ENCODE results near the gene IGSF3.

IGSF3 gene

DNA sequence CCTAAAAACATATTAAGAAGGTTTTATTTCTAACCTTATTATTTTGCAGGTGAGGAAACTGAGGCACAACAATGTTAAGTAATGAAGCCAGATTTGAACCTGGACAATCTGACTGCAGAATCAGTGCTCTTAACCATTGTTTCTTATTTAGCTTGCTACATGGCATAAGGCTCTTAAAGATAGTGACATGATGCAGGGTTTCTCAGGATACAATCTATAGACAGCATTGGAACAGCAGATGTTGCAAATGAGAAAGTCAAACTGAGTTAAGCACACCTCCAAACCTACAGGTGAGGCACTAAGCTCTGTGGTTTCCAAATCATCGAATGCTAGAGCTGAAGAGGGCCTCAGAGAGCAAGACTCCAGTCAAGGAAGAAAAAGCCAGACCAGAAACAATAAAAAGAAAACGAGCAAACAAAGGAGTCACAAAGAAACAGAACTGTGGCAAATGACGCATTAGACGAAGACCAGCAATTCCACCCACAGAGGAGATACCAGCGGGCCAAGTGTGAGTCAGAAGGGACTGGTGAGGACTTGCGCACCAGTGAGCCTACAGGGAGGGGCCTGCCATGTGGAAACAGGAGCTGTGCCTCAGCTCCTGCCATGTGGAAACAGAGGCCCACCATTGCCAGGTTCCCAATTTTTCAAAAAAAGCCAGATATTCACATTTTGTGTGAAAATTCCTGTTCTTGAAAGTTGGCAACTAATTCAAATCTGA is 111.1 kb downstream of the IGSF3 start:
- no peak for DNase-seq (ENCODE audit: low spot score)

GRCh38 chr1:116554924-116555323 is 112.6 kb downstream of the IGSF3 start:
- no peak for DNase-seq (ENCODE audit: low spot score)

DNA sequence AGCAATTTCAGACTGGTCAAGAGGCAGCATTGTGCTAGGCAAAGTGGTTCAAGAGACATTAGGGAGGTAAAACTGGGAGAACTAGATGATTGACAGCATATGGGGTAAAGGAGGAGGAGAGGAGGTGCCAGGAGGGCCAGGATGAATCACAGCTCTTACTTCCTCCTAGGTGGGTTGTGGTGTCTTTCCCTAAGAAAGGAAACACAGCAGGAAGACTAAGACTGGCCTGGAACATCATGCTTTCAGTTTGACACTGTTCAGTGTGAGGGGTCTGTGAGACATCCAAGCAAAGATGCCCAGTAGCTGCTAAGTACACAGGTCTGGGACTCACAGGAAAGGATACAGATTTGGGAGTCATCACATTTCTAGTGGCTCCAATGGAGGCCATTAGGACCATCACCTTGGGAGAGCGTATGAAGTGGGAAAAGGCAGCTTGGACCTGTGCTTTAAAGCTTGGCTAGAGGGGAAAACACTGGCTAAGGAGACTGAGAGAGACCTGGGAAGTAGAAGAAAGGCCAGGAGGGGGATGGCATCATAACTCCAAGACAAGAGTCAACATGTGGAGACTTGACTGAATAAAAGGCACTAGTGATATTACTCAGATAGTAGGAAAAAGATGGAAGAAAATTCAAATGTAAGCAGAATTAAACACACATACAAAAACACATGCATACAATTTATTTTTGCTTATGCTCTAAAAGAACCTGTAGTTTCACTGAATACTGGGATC is 114.0 kb downstream of the IGSF3 start:
- no peak for DNase-seq (ENCODE audit: low spot score)

DNA sequence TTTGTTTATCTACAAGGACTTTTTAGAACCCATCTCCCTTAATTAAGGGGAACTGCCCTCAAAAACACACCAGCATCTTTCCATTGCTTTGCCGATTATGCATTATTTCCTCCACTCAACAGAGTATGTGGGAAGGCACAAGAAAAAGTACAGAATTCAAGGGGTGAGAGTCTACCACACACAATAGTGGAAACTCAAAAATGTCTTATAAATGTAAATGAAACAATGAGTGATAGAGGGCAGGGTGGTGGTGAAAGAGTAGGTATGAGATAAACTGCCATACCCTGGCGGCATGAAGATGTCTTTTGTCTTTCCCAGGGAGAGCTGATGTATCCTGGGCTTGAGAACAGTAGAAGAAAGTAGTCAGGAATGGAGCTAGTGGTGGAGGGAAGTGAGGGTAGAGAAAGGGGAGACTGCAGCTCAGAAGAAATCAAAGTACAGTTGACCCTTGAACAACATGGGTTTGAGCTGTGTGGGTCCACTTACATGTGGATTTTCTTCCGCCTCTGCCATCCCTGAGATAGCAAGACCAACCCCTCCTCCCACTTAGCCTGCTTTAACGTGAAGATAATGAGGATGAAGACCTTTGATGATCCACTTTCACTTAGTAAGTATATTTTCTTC is 121.1 kb downstream of the IGSF3 start:
- DNase-seq (ENCODE audit: low spot score): no peak

GRCh38 chr1:116545359-116545705 is 122.2 kb downstream of the IGSF3 start:
- no peak for DNase-seq (ENCODE audit: low spot score)

- no peak for DNase-seq (ENCODE audit: low spot score)
These were observed 122.8 kb downstream of the IGSF3 start for GRCh38 chr1:116544588-116545358.

DNA sequence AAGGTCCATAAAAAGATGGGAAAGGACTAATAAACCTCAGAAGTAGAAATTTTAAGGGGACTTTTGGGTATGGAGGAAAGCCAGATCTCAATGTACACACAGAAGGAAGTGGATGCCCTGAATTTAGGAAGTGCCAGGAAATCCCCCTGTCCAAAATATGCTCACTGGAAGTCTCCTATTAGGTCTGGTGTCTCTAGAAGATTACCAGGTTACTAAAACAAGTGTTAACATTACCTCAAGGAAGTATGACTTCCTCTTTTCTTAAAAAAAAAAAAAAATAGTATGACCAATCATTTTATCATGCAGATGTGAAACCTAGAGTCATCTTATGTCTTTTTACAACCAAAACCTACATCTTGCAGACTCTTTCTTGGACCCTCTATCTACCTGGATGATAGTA is 127.4 kb downstream of the IGSF3 start:
- no peak for DNase-seq (ENCODE audit: low spot score)

GRCh38 chr1:116538544-116538943 is 129.0 kb downstream of the IGSF3 start:
- DNase-seq (ENCODE audit: low spot score): peak; percentile 11

- DNase-seq (ENCODE audit: low spot score): no peak
These were observed 129.6 kb downstream of the IGSF3 start for GRCh38 chr1:116537898-116538297.

- no peak for DNase-seq (ENCODE audit: low spot score)
These were observed 130.3 kb downstream of the IGSF3 start for GRCh38 chr1:116537040-116537831.

DNA sequence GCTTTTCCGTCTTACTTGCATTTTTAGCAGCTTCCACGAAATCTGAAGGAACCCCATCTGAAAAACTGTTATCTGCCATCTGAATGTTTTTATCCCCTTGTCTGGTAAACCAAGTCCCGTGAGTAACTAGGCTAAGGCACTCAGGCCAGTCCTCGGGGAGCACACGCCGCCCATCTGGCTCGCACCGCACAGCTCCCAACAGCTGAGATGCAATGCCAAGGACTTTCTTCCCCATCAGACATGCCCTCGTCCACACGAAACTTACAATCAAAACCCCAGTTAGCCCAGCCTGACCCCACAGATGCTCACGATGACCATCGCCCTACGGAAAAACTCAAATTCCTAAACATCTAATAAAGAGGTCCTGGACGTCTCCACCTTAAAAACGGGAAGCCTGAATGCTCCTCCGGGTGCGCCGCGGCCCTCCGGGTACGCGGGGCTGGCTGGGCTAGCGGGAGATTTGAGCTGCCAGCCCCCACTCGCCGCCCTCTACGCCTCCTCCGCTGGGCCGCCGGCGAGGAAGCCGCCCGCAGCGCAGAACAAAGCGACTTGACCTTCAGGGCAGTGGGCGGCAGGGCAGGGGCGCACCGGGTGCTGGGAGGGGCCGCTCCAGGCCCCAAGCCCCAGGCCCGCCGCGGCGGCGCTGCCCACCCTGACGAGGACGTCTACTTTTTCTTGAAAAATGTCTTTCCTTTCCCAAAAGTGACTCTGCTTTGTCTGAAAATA is 133.4 kb downstream of the IGSF3 start:
- DNase-seq (ENCODE audit: low spot score): no peak

- DNase-seq (ENCODE audit: low spot score): no peak
These were observed 134.1 kb downstream of the IGSF3 start for GRCh38 chr1:116533429-116533820.

GRCh38 chr1:116532671-116533428 is 134.7 kb downstream of the IGSF3 start:
- DNase-seq (ENCODE audit: low spot score): no peak

DNA sequence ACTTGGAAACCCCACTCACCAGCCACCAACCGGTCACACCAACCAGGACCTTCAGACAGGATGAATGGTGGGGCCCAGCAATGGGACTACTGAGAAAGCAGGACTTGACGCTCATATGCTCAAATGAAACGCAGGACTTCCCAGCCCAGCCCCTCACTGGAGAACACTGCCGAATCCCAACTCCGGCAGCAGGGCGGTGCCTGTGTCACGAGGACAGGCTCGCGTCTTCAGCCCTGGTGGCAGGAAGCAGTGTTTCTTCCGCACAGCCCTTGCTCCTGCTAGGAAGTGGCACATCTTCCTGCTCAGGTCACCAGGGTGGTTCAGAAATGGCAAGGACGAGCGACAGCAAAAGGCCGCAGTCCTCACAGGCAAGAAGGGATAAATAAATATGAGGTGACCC is 135.6 kb downstream of the IGSF3 start:
- DNase-seq (ENCODE audit: low spot score): no peak

GRCh38 chr1:116529681-116530080 is 137.9 kb downstream of the IGSF3 start:
- no peak for DNase-seq (ENCODE audit: low spot score)

- DNase-seq (ENCODE audit: low spot score): peak; percentile 37
These were observed 138.3 kb downstream of the IGSF3 start for GRCh38 chr1:116529199-116529631.

GRCh38 chr1:116528329-116529083 is 139.0 kb downstream of the IGSF3 start:
- no peak for DNase-seq (ENCODE audit: low spot score)

DNA sequence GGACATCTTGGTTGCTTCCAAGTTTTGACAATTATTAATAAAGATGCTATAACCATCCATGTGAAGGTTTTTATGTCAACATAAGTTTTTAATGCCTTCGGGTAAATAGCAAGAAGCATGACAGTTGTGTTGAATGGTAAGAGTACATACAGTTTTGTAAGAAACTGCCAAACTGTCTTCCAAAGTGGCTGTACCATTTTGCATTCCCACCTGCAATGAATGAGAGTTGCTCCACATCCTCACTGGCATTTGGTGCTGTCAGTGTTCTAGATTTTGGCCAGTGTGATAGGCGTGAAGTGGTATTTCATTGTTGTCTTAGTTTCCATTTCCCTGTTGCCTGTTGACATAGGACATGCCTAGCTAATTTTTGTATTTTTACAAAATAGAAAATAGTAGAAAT is 142.1 kb downstream of the IGSF3 start:
- no peak for DNase-seq (ENCODE audit: low spot score)
